CD4-positive, alpha-beta T cell treated with Interleukin-10 for 1 hour (primary cell): ENCODE data around the gene EEFSEC.

Experiments used
- DNase-seq: peaks from one replicate; pipeline ENCODE4 v3.0.0-alpha.2; 2020

Gene EEFSEC

GRCh38 chr3:128339491-128340012, 186.3 kb downstream of the EEFSEC start:
- DNase-seq, result no peak

- no peak for DNase-seq
These were observed 187.1 kb downstream of the EEFSEC start for GRCh38 chr3:128340198-128340903.

- no peak for DNase-seq
These were observed 187.7 kb downstream of the EEFSEC start for GRCh38 chr3:128340904-128341555.

GRCh38 chr3:128341659-128342395, 188.5 kb downstream of the EEFSEC start:
- DNase-seq, result no peak

- DNase-seq, result no peak
These were observed 189.5 kb downstream of the EEFSEC start for GRCh38 chr3:128342701-128343180.

- no peak for DNase-seq
These were observed 190.2 kb downstream of the EEFSEC start for GRCh38 chr3:128343287-128344051.

GRCh38 chr3:128344052-128344735, 190.9 kb downstream of the EEFSEC start:
- DNase-seq, result no peak

GRCh38 chr3:128345196-128345595, 191.9 kb downstream of the EEFSEC start:
- DNase-seq, result no peak

- DNase-seq, result no peak
These were observed 193.3 kb downstream of the EEFSEC start for GRCh38 chr3:128346562-128346961.

- DNase-seq, result no peak
These were observed 194.0 kb downstream of the EEFSEC start for GRCh38 chr3:128347282-128347681.

- DNase-seq, result no peak
These were observed 194.8 kb downstream of the EEFSEC start for GRCh38 chr3:128348075-128348474.

- DNase-seq, result no peak
These were observed 195.7 kb downstream of the EEFSEC start for GRCh38 chr3:128348805-128349531.

- no peak for DNase-seq
These were observed 196.8 kb downstream of the EEFSEC start for GRCh38 chr3:128349963-128350599.

- DNase-seq, result no peak
These were observed 198.3 kb downstream of the EEFSEC start for GRCh38 chr3:128351546-128351945.

- no peak for DNase-seq
These were observed 199.0 kb downstream of the EEFSEC start for GRCh38 chr3:128352326-128352725.

GRCh38 chr3:128353361-128353965, 200.2 kb downstream of the EEFSEC start:
- no peak for DNase-seq

- DNase-seq, result no peak
These were observed 200.9 kb downstream of the EEFSEC start for GRCh38 chr3:128353991-128354687.

- DNase-seq, result no peak
These were observed 201.7 kb downstream of the EEFSEC start for GRCh38 chr3:128354788-128355542.

- no peak for DNase-seq
These were observed 202.2 kb downstream of the EEFSEC start for GRCh38 chr3:128355543-128355919.
